DOHH2 (cell line): ENCODE data around the gene RCN2.

Experiments used
- H3F3A ChIP-seq: fragments of 200-600 bp; sonication (generic), shearing (Covaris generic); 2 replicates; pipeline ENCODE4 v1.6.0; 2016; ENCODE audit warnings: antibody characterized with exemption, mild to moderate bottlenecking; ENCODE audit not compliant: control insufficient read depth, insufficient read depth
- H3K27ac ChIP-seq: fragments of 200-600 bp; sonication (generic); 2 replicates; pipeline ENCODE4 v1.5.1; 2014; ENCODE audit warnings: low read depth, mild to moderate bottlenecking, low read length, moderate library complexity
- H3K27me3 ChIP-seq: fragments of 200-600 bp; sonication (generic); 2 replicates; pipeline ENCODE4 v1.6.1; 2014; ENCODE audit warnings: mild to moderate bottlenecking, low read length, mixed read lengths; ENCODE audit not compliant: control insufficient read depth
- H3K36me3 ChIP-seq: fragments of 200-600 bp; sonication (generic); 2 replicates; pipeline ENCODE4 v1.6.1; 2014; ENCODE audit warnings: mild to moderate bottlenecking, low read length, moderate library complexity, mixed read lengths; ENCODE audit not compliant: control insufficient read depth
- H3K4me1 ChIP-seq: fragments of 200-600 bp; sonication (generic); 2 replicates; pipeline ENCODE4 v1.6.1; 2014; ENCODE audit warnings: mild to moderate bottlenecking, low read length, mixed read lengths; ENCODE audit not compliant: control insufficient read depth
- H3K4me2 ChIP-seq: fragments of 200-600 bp; sonication (generic); 2 replicates; pipeline ENCODE4 v1.6.0; 2014; ENCODE audit warnings: mild to moderate bottlenecking, low read length, moderate library complexity
- H3K4me3 ChIP-seq: fragments of 200-600 bp; sonication (generic); 2 replicates; pipeline ENCODE4 v1.5.1; 2014; ENCODE audit warnings: mild to moderate bottlenecking, low read length, mixed read lengths
- H3K79me2 ChIP-seq: fragments of 200-600 bp; sonication (generic); 2 replicates; pipeline ENCODE4 v1.6.1; 2014; ENCODE audit warnings: mild to moderate bottlenecking, low read length, mixed read lengths; ENCODE audit not compliant: control insufficient read depth
- H3K9me2 ChIP-seq: fragments of 200-600 bp; sonication (generic); replicated peaks from 2 replicates; pipeline ENCODE4 v1.6.1; 2014; ENCODE audit warnings: mild to moderate bottlenecking, low read length, mixed read lengths; ENCODE audit not compliant: control insufficient read depth
- H3K9me3 ChIP-seq: fragments of 200-600 bp; sonication (generic); 2 replicates; pipeline ENCODE4 v1.6.1; 2014; ENCODE audit warnings: antibody characterized with exemption, low read length, mixed read lengths; ENCODE audit not compliant: control insufficient read depth, insufficient read depth
- H4K20me1 ChIP-seq: fragments of 200-600 bp; sonication (generic); 2 replicates; pipeline ENCODE4 v1.6.0; 2014; ENCODE audit warnings: low read depth, mild to moderate bottlenecking, antibody characterized with exemption, low read length, moderate library complexity; ENCODE audit not compliant: control insufficient read depth, insufficient read depth
- EZH2phosphoT487 ChIP-seq: fragments of 200-600 bp; sonication (generic); IDR thresholded peaks from 2 replicates; pipeline ENCODE4 v1.6.1; 2017; ENCODE audit warnings: borderline replicate concordance, mild to moderate bottlenecking, antibody characterized with exemption, low read length, moderate library complexity, mixed read lengths
- TF ChIP-seq, protein P1 (sequence below): fragments of 200-600 bp; sonication (generic); IDR thresholded peaks from one replicate; pipeline ENCODE4 v1.5.1; 2014; ENCODE audit warnings: antibody characterized with exemption, mild to moderate bottlenecking, low read depth, low read length; ENCODE audit not compliant: poor library complexity, severe bottlenecking

The RCN2 gene

DNA sequence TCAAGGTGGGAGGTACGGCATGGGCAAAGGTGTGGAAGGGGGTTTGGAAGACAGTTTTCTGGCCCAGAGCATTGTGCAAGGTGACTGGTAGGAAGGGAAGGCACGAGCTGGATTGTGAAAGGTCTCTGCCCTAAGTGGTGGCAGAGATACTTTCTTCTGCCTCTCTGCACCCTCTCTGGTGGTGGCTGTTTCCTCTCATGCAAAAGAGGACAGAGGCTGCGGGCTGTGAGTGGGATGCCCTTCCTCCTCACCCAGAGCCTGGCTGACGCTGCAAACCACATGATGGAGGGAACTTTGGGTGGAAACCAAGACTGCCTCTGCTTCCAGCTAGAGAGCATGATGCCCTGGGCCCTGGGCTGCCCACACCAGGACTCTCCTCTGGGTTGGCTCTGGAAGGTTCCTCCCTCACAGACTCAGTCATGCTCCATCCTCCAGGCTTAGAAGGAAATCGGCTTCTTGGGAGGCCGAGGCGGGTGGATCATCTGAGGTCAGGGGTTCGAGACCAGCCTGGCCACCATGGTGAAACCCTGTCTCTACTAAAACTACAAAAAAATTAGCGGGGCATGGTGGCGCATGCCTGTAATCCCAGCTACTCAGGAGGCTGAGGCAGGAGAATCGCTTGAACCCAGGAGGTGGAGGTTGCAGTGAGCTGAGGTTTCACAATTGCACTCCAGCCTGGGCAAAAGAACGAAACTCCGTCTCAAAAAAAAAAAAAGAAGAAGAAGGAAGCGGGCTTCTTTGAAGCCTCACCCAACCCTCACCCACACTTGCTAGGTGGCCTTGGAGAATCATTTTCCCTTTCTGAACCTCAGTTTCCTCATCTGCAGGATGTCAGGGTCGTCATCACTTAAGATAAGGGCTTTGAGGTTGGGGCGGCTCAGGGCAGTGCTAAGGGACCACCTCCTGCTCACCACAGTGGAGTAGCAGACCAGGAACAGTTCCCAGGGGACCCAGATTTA lies 71.7 kb downstream of the RCN2 start:
- Histone ChIP-seq H3K9me2 (no peaks in the 10 kb centered on the region), H3K27ac (0 out of 2 replicates have a peak overlapping the region, but pooled peaks have one; percentile 21), H3K27me3 (no peaks in the 10 kb centered on the region), H3K4me3 (peak overlapping the region; percentile 39), H3K4me1 (peaks cover 28% of the 10 kb centered on the region), H3K4me2 (peak overlapping the region; percentile 58), H3K36me3 (no peaks in the 10 kb centered on the region), H3K9me3 (no peaks in the 10 kb centered on the region), H4K20me1 (peaks cover 5% of the 10 kb centered on the region; the same call in 1 of the 2 replicates), H3K79me2 (no peaks in the 10 kb centered on the region), H3F3A (no peaks in the 10 kb centered on the region)
- TF ChIP-seq EZH2phosphoT487: no peak
- TF ChIP-seq, protein P1, sequence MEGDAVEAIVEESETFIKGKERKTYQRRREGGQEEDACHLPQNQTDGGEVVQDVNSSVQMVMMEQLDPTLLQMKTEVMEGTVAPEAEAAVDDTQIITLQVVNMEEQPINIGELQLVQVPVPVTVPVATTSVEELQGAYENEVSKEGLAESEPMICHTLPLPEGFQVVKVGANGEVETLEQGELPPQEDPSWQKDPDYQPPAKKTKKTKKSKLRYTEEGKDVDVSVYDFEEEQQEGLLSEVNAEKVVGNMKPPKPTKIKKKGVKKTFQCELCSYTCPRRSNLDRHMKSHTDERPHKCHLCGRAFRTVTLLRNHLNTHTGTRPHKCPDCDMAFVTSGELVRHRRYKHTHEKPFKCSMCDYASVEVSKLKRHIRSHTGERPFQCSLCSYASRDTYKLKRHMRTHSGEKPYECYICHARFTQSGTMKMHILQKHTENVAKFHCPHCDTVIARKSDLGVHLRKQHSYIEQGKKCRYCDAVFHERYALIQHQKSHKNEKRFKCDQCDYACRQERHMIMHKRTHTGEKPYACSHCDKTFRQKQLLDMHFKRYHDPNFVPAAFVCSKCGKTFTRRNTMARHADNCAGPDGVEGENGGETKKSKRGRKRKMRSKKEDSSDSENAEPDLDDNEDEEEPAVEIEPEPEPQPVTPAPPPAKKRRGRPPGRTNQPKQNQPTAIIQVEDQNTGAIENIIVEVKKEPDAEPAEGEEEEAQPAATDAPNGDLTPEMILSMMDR: no peak
